Breast epithelium (tissue), 3 donors: ENCODE measurements around the gene OXSR1.

Source experiments
- POLR2A ChIP-seq: fragments of 450-650 bp; IDR thresholded peaks from one replicate; pipeline ENCODE4 v1.6.1; 2016; ENCODE audit warnings: antibody characterized with exemption, mild to moderate bottlenecking, moderate library complexity
- POLR2AphosphoS5 ChIP-seq, 3 donors: sonication (generic); formaldehyde crosslinking; IDR thresholded peaks; one replicate each; pipeline ENCODE4 v1.6.1; 2017; ENCODE audit warnings: antibody characterized with exemption in 3 of 3
- TF ChIP-seq, protein P1 (sequence below), 3 donors: fragments of 450-650 bp; IDR thresholded peaks; one replicate each; pipeline ENCODE4 v1.5.1; 2016 to 2017; ENCODE audit warnings: antibody characterized with exemption in 3 of 3, mild to moderate bottlenecking in 3 of 3, moderate library complexity in 3 of 3

- TF ChIP-seq, protein P1, sequence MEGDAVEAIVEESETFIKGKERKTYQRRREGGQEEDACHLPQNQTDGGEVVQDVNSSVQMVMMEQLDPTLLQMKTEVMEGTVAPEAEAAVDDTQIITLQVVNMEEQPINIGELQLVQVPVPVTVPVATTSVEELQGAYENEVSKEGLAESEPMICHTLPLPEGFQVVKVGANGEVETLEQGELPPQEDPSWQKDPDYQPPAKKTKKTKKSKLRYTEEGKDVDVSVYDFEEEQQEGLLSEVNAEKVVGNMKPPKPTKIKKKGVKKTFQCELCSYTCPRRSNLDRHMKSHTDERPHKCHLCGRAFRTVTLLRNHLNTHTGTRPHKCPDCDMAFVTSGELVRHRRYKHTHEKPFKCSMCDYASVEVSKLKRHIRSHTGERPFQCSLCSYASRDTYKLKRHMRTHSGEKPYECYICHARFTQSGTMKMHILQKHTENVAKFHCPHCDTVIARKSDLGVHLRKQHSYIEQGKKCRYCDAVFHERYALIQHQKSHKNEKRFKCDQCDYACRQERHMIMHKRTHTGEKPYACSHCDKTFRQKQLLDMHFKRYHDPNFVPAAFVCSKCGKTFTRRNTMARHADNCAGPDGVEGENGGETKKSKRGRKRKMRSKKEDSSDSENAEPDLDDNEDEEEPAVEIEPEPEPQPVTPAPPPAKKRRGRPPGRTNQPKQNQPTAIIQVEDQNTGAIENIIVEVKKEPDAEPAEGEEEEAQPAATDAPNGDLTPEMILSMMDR (IDR thresholded peaks at IDR 0.05), result no peak
- no peak for TF ChIP-seq POLR2AphosphoS5 (IDR thresholded peaks at IDR 0.05)
- TF ChIP-seq POLR2A, result no peak
Observed at GRCh38 chr3:38205472-38205805, 40.1 kb downstream of the OXSR1 start.
